Activated CD4-positive, alpha-beta T cell treated with anti-CD3 and anti-CD28 coated beads, Interleukin-2, amount 50 U/mL, for 24 hours (primary cell): ENCODE results near the gene LY6G6C.

Experiments used
- DNase-seq, 2 donors: peaks; one replicate each; pipeline ENCODE4 v3.0.0-alpha.2; 2020; ENCODE audit warnings: low read depth in 1 of 2, low spot score in 1 of 2

Gene LY6G6C

DNA sequence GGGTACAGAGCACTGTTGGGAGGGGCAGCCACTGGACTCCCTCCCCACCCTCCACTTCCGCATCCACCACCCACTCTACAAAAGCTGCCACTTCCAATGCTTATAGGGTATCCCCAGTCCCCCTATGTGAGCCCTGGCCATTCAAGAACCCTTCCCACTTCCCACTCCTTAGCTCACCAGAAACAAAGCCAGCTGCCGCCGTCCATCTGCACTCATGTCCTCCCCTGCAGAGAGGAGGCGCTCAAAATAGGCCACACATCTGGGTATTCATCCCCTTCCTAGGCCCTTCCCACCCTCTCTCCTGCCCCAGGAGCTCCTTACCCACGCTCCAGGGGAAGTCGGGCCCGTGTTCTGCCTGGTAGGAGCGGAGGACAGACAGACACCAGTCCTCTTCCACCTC, 34.2 kb downstream of the LY6G6C start:
- DNase-seq = no peak

DNA sequence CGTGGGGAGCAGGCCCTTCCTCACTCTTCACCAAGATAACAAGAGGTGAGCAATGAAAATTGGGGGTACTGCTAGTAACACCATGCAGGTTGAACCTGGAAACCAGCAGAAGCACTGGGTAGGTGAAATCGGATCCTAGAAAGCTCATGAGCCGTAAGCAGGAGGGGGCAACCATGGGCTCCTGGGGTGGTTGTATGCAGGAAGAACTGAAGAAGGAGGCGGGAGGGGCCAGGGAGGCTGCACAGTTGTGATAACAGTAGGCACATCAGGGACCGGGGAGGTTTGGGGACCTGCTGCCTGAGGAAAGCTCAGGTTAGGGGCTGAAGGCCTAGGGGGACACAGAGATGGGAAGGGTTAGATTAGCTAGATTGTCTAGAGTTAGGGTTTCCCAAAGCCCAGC, 35.1 kb downstream of the LY6G6C start:
- DNase-seq = no peak

GRCh38 chr6:31683591-31683990, 38.0 kb downstream of the LY6G6C start:
- DNase-seq = no peak

- DNase-seq = no peak
Observed at GRCh38 chr6:31681135-31681671, 40.3 kb downstream of the LY6G6C start.

DNA sequence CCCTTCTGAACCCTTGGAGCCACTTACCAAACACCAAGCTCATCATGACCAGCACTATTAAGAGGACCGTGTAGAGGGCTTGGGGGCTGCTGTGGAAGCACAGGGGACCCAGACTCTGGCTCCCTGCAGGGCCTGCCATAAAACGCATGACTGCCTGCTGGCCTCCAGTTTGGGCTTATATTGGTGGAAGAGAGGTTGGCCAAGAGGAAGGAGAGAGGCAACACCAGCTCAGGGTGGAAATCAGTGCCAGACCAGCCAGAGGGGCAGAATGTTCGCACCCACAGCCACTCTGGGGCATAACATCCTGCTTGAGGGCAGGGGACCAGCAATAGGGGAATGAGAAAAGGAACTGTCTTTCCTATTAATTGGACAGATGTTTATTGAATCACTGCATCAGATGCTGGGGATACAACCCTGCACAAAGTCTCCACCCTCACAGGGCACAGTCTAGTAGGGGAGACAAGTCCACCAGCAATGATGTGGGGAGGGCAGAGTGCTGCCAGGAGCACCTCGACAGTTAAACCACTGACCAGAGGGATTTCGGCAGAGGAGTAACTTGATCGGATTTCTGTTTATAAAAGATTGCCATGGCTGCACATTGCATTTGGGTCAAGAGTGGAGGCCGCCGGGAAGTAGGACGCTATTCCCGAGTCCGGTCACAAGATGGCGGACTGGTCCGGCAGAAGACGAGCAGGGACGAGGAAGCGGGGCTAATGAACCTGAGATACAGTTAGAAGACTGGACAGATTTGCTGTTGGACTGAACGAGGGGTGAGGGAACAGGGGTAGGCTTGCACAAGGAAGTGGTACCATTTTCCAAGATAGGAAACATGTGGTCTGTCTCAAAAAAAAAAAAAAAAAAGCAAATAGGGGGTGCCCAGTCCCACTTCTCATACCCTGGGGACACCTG, 41.1 kb downstream of the LY6G6C start, which contains the start of gene LY6G5C:
TSS of gene LY6G5C (minus strand) at position 842 of the 909 bp plus-strand sequence. CDS start at position 148, 694 bp downstream.
- peak in 1 of 2 donors; percentile 61 for DNase-seq

GRCh38 chr6:31677955-31678354, 43.6 kb downstream of the LY6G6C start:
- DNase-seq = no peak

GRCh38 chr6:31676904-31677303, 44.6 kb downstream of the LY6G6C start:
- no peak for DNase-seq

GRCh38 chr6:31676322-31676903, 45.1 kb downstream of the LY6G6C start:
- no peak for DNase-seq

DNA sequence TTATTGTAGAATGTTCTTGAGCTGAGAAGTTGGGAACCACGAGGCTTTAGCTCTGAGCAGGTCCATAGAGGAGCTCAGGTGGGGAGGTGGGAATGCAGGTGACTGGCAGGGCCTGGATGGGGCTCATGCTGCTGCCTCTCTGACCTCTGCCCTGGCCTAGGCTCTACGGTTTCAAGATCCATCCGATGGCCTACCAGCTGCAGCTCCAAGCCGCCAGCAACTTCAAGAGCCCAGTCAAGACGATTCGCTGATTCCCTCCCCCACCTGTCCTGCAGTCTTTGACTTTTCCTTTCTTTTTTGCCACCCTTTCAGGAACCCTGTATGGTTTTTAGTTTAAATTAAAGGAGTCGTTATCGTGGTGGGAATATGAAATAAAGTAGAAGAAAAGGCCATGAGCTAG, 51.9 kb downstream of the LY6G6C start, which contains the start of gene LY6G5B:
TSS of gene LY6G5B (plus strand) at position 301 of the 400 bp plus-strand sequence. CDS start 975 bp downstream, outside the sequence.
- no peak for DNase-seq
